RWPE1 (cell line): ENCODE results near the gene SLC9B1.
"Not testable (repeated sequence)": the region's sequence is repeated elsewhere in the genome, so short reads cannot be mapped to it uniquely, and the experiment has no call there.

Source experiments
- CTCF ChIA-PET: fragments of 350-600 bp; sonication (Branson Sonifier 250); formaldehyde crosslinking; extraction: SDS; loops from one replicate; lab custom pipeline; 2021; lab: Yijun Ruan, JAX
- POLR2A ChIA-PET: fragments of 400-600 bp; formaldehyde crosslinking; extraction: SDS; loops from one replicate; lab custom pipeline; 2020; ENCODE audit warnings: antibody characterized with exemption; ENCODE audit not compliant: low non-redundant PET; lab: Yijun Ruan, JAX
- DNase-seq: peaks from one replicate; pipeline ENCODE4 v3.0.0; 2012; ENCODE audit warnings: low spot score
- H3K27ac ChIP-seq: fragments of 450-650 bp; 2 replicates; pipeline ENCODE4 v1.5.1; 2017
- CTCF ChIP-seq: fragments of 450-650 bp; conservative IDR thresholded peaks from 2 replicates; pipeline ENCODE4 v1.5.1; 2017; ENCODE audit warnings: low read depth, mild to moderate bottlenecking

Gene SLC9B1

GRCh38 chr4:103012060-103012459, 7.4 kb downstream of the SLC9B1 start:
- POLR2A ChIA-PET, result no interaction called here
- H3K27ac ChIP-seq, result no peak overlapping the region
- DNase-seq, result no peak
- no peak for TF ChIP-seq CTCF
- CTCF ChIA-PET, result interaction anchor here (1.8 kb wide), 1 partner anchor 391 kb away, joined by 6 read pairs; no protein-coding TSS in a partner anchor

- POLR2A ChIA-PET, result no interaction called here
- H3K27ac ChIP-seq, result peak overlapping the region; percentile 65
- no peak for TF ChIP-seq CTCF
- peak; percentile 45 for DNase-seq
- CTCF ChIA-PET, result interaction anchor here (1.1 to 1.8 kb wide), 2 partner anchors 80 to 391 kb away, joined by 4 to 6 read pairs; no protein-coding TSS in a partner anchor
These were observed 8.0 kb downstream of the SLC9B1 start for GRCh38 chr4:103011378-103012025.

- H3K27ac ChIP-seq, result peak overlapping the region; percentile 65; the same call in 1 of the 2 replicates
- CTCF ChIA-PET, result interaction anchor here (0.7 to 1.8 kb wide), 3 partner anchors 81 to 390 kb away, joined by 3 to 6 read pairs (median 4); no protein-coding TSS in a partner anchor
- no peak for TF ChIP-seq CTCF
- POLR2A ChIA-PET, result no interaction called here
- no peak for DNase-seq
These were observed 8.7 kb downstream of the SLC9B1 start for GRCh38 chr4:103010804-103011203.

- POLR2A ChIA-PET, result no interaction called here
- DNase-seq, result peak; percentile 52
- no peak overlapping the region for H3K27ac ChIP-seq
- CTCF ChIA-PET, result interaction anchor here (0.6 to 2.8 kb wide), 11 partner anchors 12 to 627 kb away, joined by 3 to 21 read pairs (median 4); partner anchors contain the start of gene MANBA
- peak; percentile 80 for TF ChIP-seq CTCF
These were observed 10.4 kb downstream of the SLC9B1 start for GRCh38 chr4:103008875-103009729.

GRCh38 chr4:103002551-103002950, 17.0 kb downstream of the SLC9B1 start:
- no peak for DNase-seq
- no peak overlapping the region for H3K27ac ChIP-seq
- ChIA-PET CTCF (interaction anchor here (0.7 kb wide), 1 partner anchor 60 kb away, joined by 3 read pairs; no protein-coding TSS in a partner anchor), POLR2A (no interaction called here)
- no peak for TF ChIP-seq CTCF

- POLR2A ChIA-PET, result no interaction called here
These were observed 24.7 kb downstream of the SLC9B1 start for GRCh38 chr4:102994803-102995202.

GRCh38 chr4:102993985-102994384, 25.5 kb downstream of the SLC9B1 start:
- H3K27ac ChIP-seq, CTCF ChIA-PET, DNase-seq, POLR2A ChIA-PET: not testable (repeated sequence)

More at GRCh38 chr4:102994803-102995202, 24.7 kb downstream of the SLC9B1 start:
- CTCF ChIA-PET, result interaction anchor here (0.6 kb wide), 1 partner anchor 402 kb away, joined by 3 read pairs; no protein-coding TSS in a partner anchor
- no peak overlapping the region for H3K27ac ChIP-seq
- no peak for DNase-seq
- no peak for TF ChIP-seq CTCF
